Left ventricle myocardium superior (tissue), 1 donor: ENCODE measurements around the gene USP24. TPM values are rescaled to one million over a fixed set of nuclear protein-coding genes. Genes with fewer than 3 reads are reported as not detected.
"Not testable (repeated sequence)": the region's sequence is repeated elsewhere in the genome, so short reads cannot be mapped to it uniquely, and the experiment has no call there.

Experiments used
- ATAC-seq: fragments of 200-7000 bp; cut with Tn5 transposase; one replicate; pipeline ENCODE4 v1.9.1; 2020; ENCODE audit warnings: mild to moderate bottlenecking, moderate library complexity
- DNase-seq: peaks from one replicate; pipeline ENCODE4 v3.0.0-alpha.2; 2020
- intact Hi-C: fragments of 100-400 bp; cut with micrococcal nuclease; formaldehyde crosslinking; loops from one replicate; pipeline ENCODE4 v1.11.0; 2022
- microRNA-seq: library from miRNA; unstranded; fragments of <30 nt; microRNA quantifications from one replicate; pipeline ENCODE4 v1.2.0, GENCODE V29; 2020; ENCODE audit warnings: borderline number of aligned reads
- total RNA-seq: library from RNA; stranded (reverse); fragmentation: NEBNext Ultra II Directional; extraction: Animal tissue kit (Norgen Biotek cat#: 25700); gene quantifications from one replicate; pipeline ENCODE4 v1.2.1, GENCODE V29; 2021
- donor health status: DM: no; HTN: yes; CAD: no; lungs with severe emphysema.

Gene USP24
- total RNA-seq, 1 donor from 2014 or later, result 33.1 TPM

DNA sequence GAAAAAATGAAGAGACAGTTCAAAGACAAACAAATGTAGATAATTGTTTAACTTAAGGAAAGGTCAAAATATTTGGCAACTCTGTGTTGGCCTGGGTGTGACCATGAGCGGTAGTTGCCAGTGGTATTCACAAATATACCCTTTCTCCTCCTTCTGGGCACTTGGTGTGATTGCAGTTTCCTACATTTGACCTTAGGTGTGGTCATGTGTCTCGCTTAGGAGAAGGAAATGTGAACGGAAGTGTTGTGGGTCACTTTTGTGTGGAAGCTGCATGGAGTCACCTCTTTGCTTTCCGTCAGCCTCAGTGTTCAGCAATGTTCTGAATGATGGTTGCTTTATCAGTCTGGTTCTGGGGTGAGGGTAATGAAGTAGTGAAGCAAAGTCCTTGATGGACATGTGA is 179.3 kb downstream of the USP24 start:
- ATAC-seq (no peak), DNase-seq (no peak)
- intact Hi-C loops, result no loop called here

DNA sequence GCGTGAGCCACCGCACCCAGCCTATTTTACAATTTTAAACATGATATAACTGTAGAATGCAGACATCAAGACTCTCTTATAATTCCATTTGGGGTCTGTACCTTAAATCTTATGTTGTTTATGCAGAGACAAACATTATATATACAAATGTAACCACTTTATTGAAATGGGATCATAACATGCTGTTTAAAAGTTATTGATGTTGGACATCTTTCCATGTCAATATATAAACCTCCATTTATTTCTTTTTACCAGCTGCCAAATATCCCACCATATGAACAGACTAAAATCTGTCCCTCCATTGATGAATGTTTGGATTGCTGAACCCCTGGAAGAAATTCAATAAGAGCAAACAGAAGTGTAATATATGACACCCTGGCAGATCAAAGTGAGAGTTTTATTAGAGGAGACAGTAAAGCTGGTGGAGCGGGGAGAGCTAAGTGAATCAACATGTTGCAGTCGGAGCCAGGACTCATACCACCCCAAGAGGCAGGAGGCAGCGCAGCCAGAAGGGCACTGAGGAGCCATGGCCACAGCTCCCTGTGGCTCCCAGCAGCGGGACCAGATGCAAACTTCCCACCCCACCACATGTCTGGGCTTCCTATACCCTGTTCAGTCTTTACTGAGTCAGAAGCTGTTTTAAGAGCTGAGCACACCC is 180.6 kb downstream of the USP24 start:
- intact Hi-C loops, result no loop called here
- ATAC-seq (no peak), DNase-seq (no peak)

DNA sequence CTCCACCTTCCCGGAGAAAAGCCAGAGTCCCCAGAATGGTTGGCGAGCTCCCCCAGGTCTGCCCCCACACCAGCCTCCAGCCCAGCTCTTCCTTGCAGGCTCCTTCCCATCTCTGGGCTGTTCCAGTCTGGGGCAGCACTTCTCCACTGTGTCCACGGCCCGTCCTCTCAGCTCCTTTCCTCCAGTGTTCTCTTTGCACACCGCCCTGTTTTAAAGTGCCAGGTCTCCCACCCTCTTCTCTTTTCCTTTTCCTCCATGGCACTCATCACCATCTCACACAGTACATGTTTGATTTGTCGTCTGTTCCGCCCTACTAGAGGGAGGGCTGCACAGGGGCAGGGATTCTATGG is 181.9 kb downstream of the USP24 start:
- ATAC-seq, result no peak
- DNase-seq, result no peak
- intact Hi-C loops, result no loop called here

DNA sequence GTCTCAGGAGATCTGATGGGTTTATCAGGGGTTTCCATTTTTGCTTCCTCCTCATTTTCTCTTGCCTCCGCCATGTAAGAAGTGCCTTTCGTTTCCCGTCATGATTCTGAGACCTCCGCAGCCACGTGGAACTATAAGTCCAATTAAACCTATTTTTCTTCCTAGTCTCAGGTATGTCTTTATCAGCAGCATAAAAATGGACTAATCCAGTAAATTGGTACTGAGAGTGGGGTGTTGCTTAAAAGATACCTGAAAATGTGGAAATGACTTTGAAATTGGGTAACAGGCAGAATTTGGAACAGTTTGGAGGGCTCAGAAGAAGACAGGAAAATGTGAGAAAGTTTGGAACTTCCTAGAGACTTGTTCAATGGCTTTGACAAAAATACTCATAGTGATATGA is 184.1 kb downstream of the USP24 start:
- ATAC-seq, intact Hi-C loops, DNase-seq: not testable (repeated sequence)

DNA sequence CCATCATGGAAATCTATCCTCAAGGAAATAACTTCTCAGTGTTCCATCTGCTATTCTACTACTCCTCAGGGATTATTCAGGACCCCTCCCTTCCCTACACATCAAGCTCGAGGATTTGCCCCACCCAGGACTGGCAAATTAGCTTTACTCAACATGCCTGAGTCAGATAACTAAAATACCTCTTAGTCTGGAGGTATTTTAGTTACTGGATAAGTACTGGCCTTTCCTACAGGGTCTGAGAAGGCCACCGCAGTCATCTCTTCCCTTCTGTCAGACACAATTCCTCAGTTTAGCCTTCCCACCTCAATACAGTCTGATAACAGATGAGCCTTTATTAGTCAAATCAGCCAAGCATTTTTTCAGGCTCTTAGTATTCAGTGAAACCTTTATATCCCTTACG is 188.5 kb downstream of the USP24 start:
- intact Hi-C loops, DNase-seq, ATAC-seq: not testable (repeated sequence)

DNA sequence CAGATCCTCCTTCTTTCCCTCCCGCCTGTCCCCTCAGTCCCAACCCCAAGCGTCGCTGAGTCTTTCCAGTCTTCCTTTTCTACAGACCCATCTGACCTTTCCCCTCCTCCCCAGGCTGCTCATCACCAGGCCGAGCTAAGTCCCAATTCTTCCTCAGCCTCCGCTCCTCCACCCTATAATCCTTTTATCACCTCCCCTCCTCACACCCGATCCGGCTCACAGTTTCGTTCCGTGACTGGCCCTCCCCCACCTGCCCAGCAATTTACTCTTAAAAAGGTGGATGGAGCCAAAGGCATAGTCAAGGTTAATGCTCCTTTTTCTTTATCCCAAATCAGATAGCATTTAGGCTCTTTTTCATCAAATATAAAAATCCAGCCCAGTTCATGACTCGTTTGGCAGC is 191.0 kb downstream of the USP24 start:
- ATAC-seq, DNase-seq, intact Hi-C loops: not testable (repeated sequence)

DNA sequence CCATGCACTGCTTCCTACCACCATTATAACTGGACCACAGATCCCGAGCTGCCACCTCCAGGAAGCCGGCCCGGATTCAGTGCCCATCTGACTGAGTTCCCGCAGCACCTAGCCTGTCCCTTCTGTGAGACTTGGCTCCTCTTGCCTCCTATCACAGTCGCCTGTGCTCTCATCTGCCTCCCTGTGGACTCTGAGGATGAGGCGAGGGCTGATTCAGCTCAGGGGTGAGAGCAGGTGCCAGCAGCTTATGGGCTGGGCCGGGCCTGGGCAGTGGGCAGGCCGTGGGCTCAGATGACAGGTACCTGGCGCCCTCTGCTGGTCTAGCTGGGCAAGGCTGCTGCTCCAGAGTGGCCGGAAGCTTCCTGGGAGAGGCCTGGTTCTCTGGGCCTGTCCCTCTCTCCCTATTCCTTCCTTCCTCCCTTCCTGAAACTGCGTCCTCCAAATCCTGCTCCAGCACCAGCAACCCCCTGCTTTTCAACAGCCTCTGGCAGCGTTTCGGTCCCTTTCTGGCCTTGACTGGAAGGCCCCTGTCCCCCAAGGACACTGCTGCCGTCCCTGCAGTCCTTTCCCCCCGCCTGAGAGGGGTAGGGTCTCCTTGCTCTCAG is 193.1 kb downstream of the USP24 start:
- DNase-seq (peak; percentile 88), ATAC-seq (peak; percentile 99)
- intact Hi-C loops, result no loop called here

DNA sequence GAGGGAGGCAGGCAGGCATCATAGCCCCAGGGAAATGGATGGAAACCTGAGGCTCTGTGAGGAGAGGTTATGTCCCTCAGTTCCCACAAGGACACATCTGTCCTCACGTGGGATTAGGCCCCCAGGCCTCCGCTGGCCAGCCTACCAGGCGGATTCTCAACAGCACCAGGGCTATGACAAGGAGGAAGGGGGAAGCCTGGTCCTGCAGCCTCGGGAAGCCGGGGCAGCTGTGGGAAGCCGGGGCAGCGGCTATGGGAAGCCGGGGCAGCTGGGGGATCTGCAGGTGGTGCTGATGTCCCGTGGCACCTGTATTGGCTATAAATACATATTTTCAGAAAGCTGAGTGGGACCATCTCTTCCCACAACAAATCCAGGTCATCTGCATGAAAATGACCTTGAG is 196.8 kb downstream of the USP24 start:
- DNase-seq (no peak), ATAC-seq (no peak)
- intact Hi-C loops, result no loop called here

Small RNAs within 50 kb of the gene (microRNA-seq; reads per million reads assigned to microRNA genes)
- gene MIR4422, result not detected

Other genes starting within 250 kb of the USP24 start
- gene TMEM61, start 234.7 kb downstream of the USP24 start, total RNA-seq, result 0.30 TPM
- gene BSND, start 216.4 kb downstream of the USP24 start, total RNA-seq, result not detected
- gene PCSK9, start 175.8 kb downstream of the USP24 start, total RNA-seq, result not detected